Myometrial cell (primary cell): ENCODE results near the gene RAP1GDS1. TPM values are rescaled to one million over a fixed set of nuclear protein-coding genes. Genes with fewer than 3 reads are reported as not detected.

Experiments
- total RNA-seq: library from RNA; depleted of rRNA; stranded (reverse); fragments of >200 nt; gene quantifications from 2 replicates; pipeline ENCODE4 v1.2.3, GENCODE V29; 2015

RAP1GDS1 gene
- 62.6 and 77.8 TPM in 2 replicates for total RNA-seq

DNA sequence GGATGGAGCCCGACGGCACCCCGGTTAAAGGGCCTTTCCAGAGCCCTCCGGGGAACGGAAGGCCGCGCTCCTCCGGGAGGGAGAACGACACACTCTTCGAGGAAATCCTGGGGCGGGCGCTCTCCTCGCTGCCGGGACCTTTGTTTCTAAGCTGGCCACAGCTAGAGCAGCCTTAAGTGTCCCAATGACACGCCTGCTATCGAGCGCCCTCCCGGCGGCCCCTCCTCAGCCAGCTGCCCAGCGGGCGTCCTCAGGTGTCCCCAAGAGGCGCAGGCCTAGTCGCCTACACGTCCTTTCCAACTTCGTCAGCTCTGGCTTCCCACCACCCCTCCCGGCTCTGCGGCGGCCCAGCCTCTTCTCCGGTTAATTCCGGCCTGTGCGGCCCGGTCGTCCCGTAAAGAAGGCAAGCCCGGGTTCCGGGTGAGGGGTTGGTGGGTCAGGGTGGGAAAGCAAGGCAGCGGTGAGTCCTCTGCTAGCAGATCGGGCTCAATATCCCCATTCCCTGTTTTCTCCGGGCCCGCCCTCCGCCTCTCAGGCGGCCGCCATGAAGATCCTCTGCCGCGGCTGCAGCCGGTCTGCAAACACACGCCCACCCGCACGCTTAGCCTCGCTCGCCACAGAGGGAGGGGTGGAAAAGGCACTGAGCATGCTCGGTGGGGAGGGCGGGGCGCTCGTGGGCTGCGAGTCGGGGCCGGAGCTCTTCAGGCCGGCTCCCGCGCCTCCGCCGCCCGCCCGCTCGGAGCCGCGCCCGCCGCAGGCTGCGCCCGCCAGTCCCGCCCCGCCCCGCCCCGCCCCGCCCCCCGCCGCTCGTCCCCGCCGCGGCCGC is at the start of gene RAP1GDS1:
Gene RAP1GDS1 (plus strand): TSS at position 806 of the 826 bp plus-strand sequence. CDS start 182 bp downstream, outside the sequence.

Other genes with a start within 250 kb of the RAP1GDS1 start
- not detected in 2 replicates for gene STPG2, start 117.9 kb upstream of the RAP1GDS1 start, total RNA-seq